IMR-90 (cell line): Measurements from ENCODE around the gene SPON1. TPM values are rescaled to one million over a fixed set of nuclear protein-coding genes. Genes with fewer than 3 reads are reported as not detected.
"Not testable (repeated sequence)": the region's sequence is repeated elsewhere in the genome, so short reads cannot be mapped to it uniquely, and the experiment has no call there.

Experiments used
- ATAC-seq: fragments of 200-7000 bp; cut with Tn5 transposase; 2 replicates; pipeline ENCODE4 v1.9.1; 2020; ENCODE audit warnings: low read depth, mild to moderate bottlenecking, moderate library complexity
- BruUV-seq: library from RNA; stranded (reverse); fragments of 400-500 nt; replicated peaks from 2 replicates; lab custom pipeline; 2021; lab: Mats Ljungman, UMichigan
- CTCF ChIA-PET: fragments of 300-600 bp; formaldehyde crosslinking; extraction: SDS; loops from one replicate; lab custom pipeline; 2021; ENCODE audit warnings: antibody characterized with exemption; lab: Yijun Ruan, JAX
- POLR2A ChIA-PET: fragments of 300-600 bp; sonication (Branson Sonifier 250); formaldehyde crosslinking; loops from one replicate; lab custom pipeline; 2022; ENCODE audit warnings: antibody characterized with exemption; ENCODE audit not compliant: unreplicated experiment; lab: Charles Lee
- DNase-seq: peaks from one replicate; pipeline ENCODE4 v3.0.0; 2013
- H2AFZ ChIP-seq: replicated peaks from 2 replicates; pipeline ENCODE3; 2013; ENCODE audit warnings: low read length, mild to moderate bottlenecking; ENCODE audit not compliant: poor library complexity
- H2AK5ac ChIP-seq: 2 replicates; pipeline ENCODE4 v1.6.1; 2013; ENCODE audit warnings: low read depth, low read length, inconsistent platforms
- H2AK9ac ChIP-seq: replicated peaks from 2 replicates; pipeline ENCODE3; 2013; ENCODE audit warnings: mild to moderate bottlenecking, low read depth, low read length, moderate library complexity; ENCODE audit not compliant: poor library complexity
- H2BK120ac ChIP-seq: 2 replicates; pipeline ENCODE4 v1.6.1; 2013; ENCODE audit warnings: low read depth, low read length, inconsistent platforms
- H2BK15ac ChIP-seq: 3 replicates; pipeline ENCODE4 v1.6.1; 2013; ENCODE audit warnings: low read depth, low read length, inconsistent platforms
- H2BK20ac ChIP-seq: 2 replicates; pipeline ENCODE4 v1.6.1; 2013; ENCODE audit warnings: low read depth, mild to moderate bottlenecking, inconsistent platforms, low read length, moderate library complexity
- H2BK5ac ChIP-seq: 2 replicates; pipeline ENCODE4 v1.6.1; 2013; ENCODE audit warnings: mild to moderate bottlenecking, low read depth, low read length, inconsistent platforms; ENCODE audit not compliant: poor library complexity, severe bottlenecking
- H3K14ac ChIP-seq: replicated peaks from 2 replicates; pipeline ENCODE4 v1.6.1; 2013; ENCODE audit warnings: low read depth, low read length, inconsistent platforms
- H3K18ac ChIP-seq: 2 replicates; pipeline ENCODE4 v1.6.1; 2013; ENCODE audit warnings: low read depth, low read length, control low read depth
- H3K23ac ChIP-seq: 2 replicates; pipeline ENCODE4 v1.6.1; 2013; ENCODE audit warnings: low read depth, low read length, inconsistent platforms
- H3K27ac ChIP-seq: 2 replicates; pipeline ENCODE4 v1.5.1; 2013; ENCODE audit warnings: mild to moderate bottlenecking, control low read depth, low read length; ENCODE audit not compliant: insufficient read depth
- H3K27me3 ChIP-seq: 2 replicates; pipeline ENCODE4 v1.6.1; 2013; ENCODE audit warnings: low read length; ENCODE audit not compliant: control insufficient read depth, insufficient read depth
- H3K36me3 ChIP-seq: 2 replicates; pipeline ENCODE4 v1.6.1; 2013; ENCODE audit warnings: low read length, mixed read lengths; ENCODE audit not compliant: control insufficient read depth, insufficient read depth
- H3K4ac ChIP-seq: 2 replicates; pipeline ENCODE4 v1.6.1; 2013; ENCODE audit warnings: low read depth, low read length, inconsistent platforms
- H3K4me1 ChIP-seq: 2 replicates; pipeline ENCODE4 v1.6.1; 2013; ENCODE audit warnings: low read length, mixed read lengths; ENCODE audit not compliant: control insufficient read depth, insufficient read depth
- H3K4me2 ChIP-seq: 2 replicates; pipeline ENCODE4 v1.6.1; 2013; ENCODE audit warnings: low read depth, mild to moderate bottlenecking, control low read depth, low read length, moderate library complexity
- H3K4me3 ChIP-seq: 2 replicates; pipeline ENCODE4 v1.5.1; 2013; ENCODE audit warnings: low read depth, mild to moderate bottlenecking, control low read depth, low read length, moderate library complexity; ENCODE audit not compliant: insufficient read depth
- H3K56ac ChIP-seq: 2 replicates; pipeline ENCODE4 v1.6.1; 2013; ENCODE audit warnings: low read length, inconsistent platforms; ENCODE audit not compliant: insufficient read depth; ENCODE audit errors: extremely low read depth
- H3K79me1 ChIP-seq, 2 experiments: 2 replicates each; pipeline ENCODE4 v1.6.1; 2013; ENCODE audit warnings: low read length in 2 of 2, inconsistent platforms in 1 of 2, low read depth in 1 of 2
- H3K9ac ChIP-seq: 2 replicates; pipeline ENCODE4 v1.6.1; 2013; ENCODE audit warnings: low read depth, low read length, control low read depth
- H3K9me1 ChIP-seq: 2 replicates; pipeline ENCODE4 v1.6.1; 2013; ENCODE audit warnings: low read length, inconsistent platforms; ENCODE audit not compliant: insufficient read depth
- H3K9me3 ChIP-seq: 2 replicates; pipeline ENCODE4 v1.6.1; 2013; ENCODE audit warnings: low read length; ENCODE audit not compliant: control insufficient read depth, insufficient read depth
- H4K20me1 ChIP-seq: 2 replicates; pipeline ENCODE4 v1.6.1; 2013; ENCODE audit warnings: low read length, inconsistent platforms; ENCODE audit not compliant: insufficient read depth
- H4K5ac ChIP-seq: 2 replicates; pipeline ENCODE4 v1.6.1; 2013; ENCODE audit warnings: mild to moderate bottlenecking, low read depth, low read length, control low read depth
- H4K8ac ChIP-seq, 2 experiments: 2 replicates each; pipeline ENCODE4 v1.6.1; 2013; ENCODE audit warnings: low read depth in 2 of 2, low read length in 2 of 2, control low read depth in 1 of 2, inconsistent platforms in 1 of 2
- H4K91ac ChIP-seq: 2 replicates; pipeline ENCODE4 v1.6.1; 2013; ENCODE audit warnings: low read depth, low read length, inconsistent platforms; ENCODE audit not compliant: insufficient read depth
- WGBS, 2 experiments: methylation state at CpG; one replicate each; pipeline versions ENCODE4 v1.1.5 to v1.1.7; 2013; ENCODE audit warnings: missing lambda C conversion rate in 2 of 2; ENCODE audit not compliant: insufficient read length in 1 of 2; ENCODE audit errors: extremely low coverage in 2 of 2; 5-methylcytosine and 5-hydroxymethylcytosine counted together
- dilution Hi-C: fragments of 300-500 bp; cut with HindIII; formaldehyde crosslinking; loops from one replicate; pipeline ENCODE4 v1.14.3; 2018; ENCODE audit warnings: low sequenced_read_pairs; ENCODE audit not compliant: unreplicated experiment
- in situ Hi-C: fragments of 300-500 bp; cut with MboI; formaldehyde crosslinking; loops from 3 replicates; pipeline ENCODE4 v1.14.3; 2019; ENCODE audit warnings: low sequenced_read_pairs, inconsistent platforms, mixed read lengths
- intact Hi-C: fragments of 100-400 bp; cut with micrococcal nuclease; formaldehyde crosslinking; loops from 2 replicates; pipeline ENCODE4 v1.10.0; 2022
- polyA plus RNA-seq, 3 experiments: library from polyadenylated mRNA; depleted of rRNA; stranded (reverse); fragments of >200 nt; gene quantifications; 2 replicates each; pipeline ENCODE4 v1.2.3, GENCODE V29; 2012; ENCODE audit warnings: low replicate concordance in 1 of 3
- total RNA-seq: library from RNA; depleted of rRNA; stranded (reverse); fragments of >200 nt; gene quantifications from 2 replicates; pipeline ENCODE4 v1.2.3, GENCODE V29; 2012

The SPON1 gene
- total and polyA plus RNA-seq, 2 of the 4 experiments (the other 2 are of a cell fraction): 0.62 to 0.72 TPM

GRCh38 chr11:14252501-14252900 is 290.0 kb downstream of the SPON1 start:
- H3K27ac ChIP-seq, H3K36me3 ChIP-seq, H4K5ac ChIP-seq, H4K20me1 ChIP-seq, dilution Hi-C loops, BruUV-seq, H3K23ac ChIP-seq, H3K9me1 ChIP-seq, H2BK120ac ChIP-seq, H3K79me1 ChIP-seq, H2AK5ac ChIP-seq, H3K9ac ChIP-seq, H3K14ac ChIP-seq, DNase-seq, H3K4me2 ChIP-seq, H3K4me3 ChIP-seq, H4K8ac ChIP-seq, H3K4me1 ChIP-seq, H2BK20ac ChIP-seq, POLR2A ChIA-PET, H3K18ac ChIP-seq, ATAC-seq, H4K91ac ChIP-seq, H2BK5ac ChIP-seq, H2AFZ ChIP-seq, intact Hi-C loops, H2BK15ac ChIP-seq, H3K9me3 ChIP-seq, H3K56ac ChIP-seq, H2AK9ac ChIP-seq, H3K4ac ChIP-seq: not testable (repeated sequence)
- WGBS, 2 experiments: 100% methylated on average over 1 of the region's 12 CpGs; no CpG with 5 or more reads in 1 of the 2 experiments
- in situ Hi-C loops: loop anchor here (25.0 kb wide), 1 partner anchor 635 kb away; the partner anchor contains the start of gene CYP2R1
- CTCF ChIA-PET: interaction anchor here (1.2 kb wide), 1 partner anchor 480 kb away, joined by 3 read pairs; no protein-coding TSS in a partner anchor
- peaks cover 43% of the 10 kb centered on the region for H3K27me3 ChIP-seq
